NT2/D1 (cell line): ENCODE measurements around the gene SH3BP4.

Source experiments
- SUZ12 ChIP-seq: IDR thresholded peaks from 2 replicates; pipeline ENCODE4 v1.6.1; 2011; ENCODE audit not compliant: insufficient read length, insufficient read depth; ENCODE audit errors: extremely low read depth
- YY1 ChIP-seq: IDR thresholded peaks from 2 replicates; pipeline ENCODE4 v1.6.1; 2011; ENCODE audit not compliant: insufficient read length, insufficient read depth
- ZNF274 ChIP-seq: IDR thresholded peaks from 2 replicates; pipeline ENCODE4 v1.6.1; 2011; ENCODE audit warnings: mild to moderate bottlenecking, low read depth, low read length

DNA sequence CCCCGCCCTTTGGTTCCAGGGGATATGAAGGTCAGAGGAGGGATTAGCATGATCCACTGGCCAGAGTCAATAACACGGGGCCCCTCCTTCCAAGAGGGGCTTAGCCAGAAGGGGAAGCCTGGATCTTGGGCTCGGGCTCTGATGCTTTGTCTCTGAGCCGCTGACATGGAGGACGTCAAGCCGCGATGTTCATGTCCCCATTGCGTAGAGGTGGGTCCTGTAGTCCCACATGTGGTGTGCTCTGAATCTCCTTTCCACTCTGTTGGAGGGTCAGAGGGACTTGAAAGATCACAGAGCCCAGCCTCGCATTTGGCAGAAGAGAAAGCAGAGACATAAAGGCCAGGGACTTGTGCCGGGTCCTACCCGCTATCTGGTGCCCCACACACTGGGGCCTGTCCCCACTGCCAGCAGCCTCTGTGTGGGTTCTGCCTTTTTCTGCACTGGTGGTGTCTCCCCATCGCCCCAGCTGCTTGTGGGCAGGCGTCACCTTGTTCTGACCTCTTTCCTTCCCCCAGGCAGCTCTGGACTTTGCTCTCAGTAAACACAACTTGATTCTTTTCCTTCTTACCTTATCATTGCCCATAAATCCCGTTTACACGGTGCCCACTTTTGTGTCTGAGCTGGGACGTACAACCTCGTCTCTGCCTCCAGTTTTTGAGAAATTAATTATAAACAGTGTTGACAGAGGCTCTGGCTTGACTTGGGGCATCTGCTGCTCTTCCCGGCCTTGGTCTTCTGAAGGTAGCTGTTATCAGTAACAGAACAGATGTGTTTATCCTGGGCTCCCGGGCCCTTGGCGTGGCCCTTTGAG is 48.8 kb downstream of the SH3BP4 start:
- TF ChIP-seq YY1 (no peak), SUZ12 (no peak), ZNF274 (no peak)
